HepG2 (cell line): ENCODE results near the gene NMUR1. TPM values are rescaled to one million over a fixed set of nuclear protein-coding genes. Genes with fewer than 3 reads are reported as not detected.

Experiments
- ATAC-seq: fragments of 200-7000 bp; cut with Tn5 transposase; 3 replicates; pipeline ENCODE4 v1.9.1; 2020; ENCODE audit warnings: mild to moderate bottlenecking, moderate library complexity
- BruUV-seq: library from RNA; stranded (reverse); fragments of 400-500 nt; replicated peaks from 2 replicates; lab custom pipeline; 2021; lab: Mats Ljungman, UMichigan
- CTCF ChIA-PET: fragments of 300-600 bp; formaldehyde crosslinking; extraction: SDS; loops from one replicate; lab custom pipeline; 2021; ENCODE audit warnings: low total read pairs, inconsistent platforms, low intra/inter-chr PET ratio; lab: Yijun Ruan, JAX
- POLR2A ChIA-PET: fragments of 350-600 bp; sonication (Branson Sonifier 250); formaldehyde crosslinking; loops from one replicate; lab custom pipeline; 2020; ENCODE audit warnings: antibody characterized with exemption, inconsistent platforms; lab: Yijun Ruan, JAX
- DNase-seq: peaks from one replicate; pipeline ENCODE4 v3.0.0-alpha.2; 2015; ENCODE audit warnings: low spot score
- FAIRE-seq: peaks from 3 replicates; lab custom pipeline; 2011; peaks lifted over from hg19 to GRCh38; lab: Jason Lieb, UNC
- H2AFZ ChIP-seq: one replicate; pipeline ENCODE4 v1.6.1; 2011; ENCODE audit warnings: low read length, inconsistent platforms
- H3K27ac ChIP-seq: fragments of 300-600 bp; 3 replicates; pipeline ENCODE4 v1.8.0; 2011; ENCODE audit warnings: mixed run types, mild to moderate bottlenecking, mixed read lengths, low read length, inconsistent platforms; ENCODE audit not compliant: insufficient read depth; ENCODE audit errors: extremely low read length
- H3K27me3 ChIP-seq, 2 experiments: fragments of 200-600 bp in 1 of 2; 2 replicates in 1 of 2; 3 replicates in 1 of 2; pipeline versions ENCODE4 v1.6.0 to v1.8.0; 2011; ENCODE audit warnings: low read length in 2 of 2, mild to moderate bottlenecking in 2 of 2, moderate library complexity in 2 of 2, inconsistent platforms in 1 of 2; ENCODE audit not compliant: insufficient read depth in 2 of 2, control insufficient read depth in 1 of 2
- H3K36me3 ChIP-seq, 2 experiments: fragments of 200-600 bp in 1 of 2; replicated peaks in 1 of 2; 2 replicates in 1 of 2; 3 replicates in 1 of 2; pipeline versions ENCODE4 v1.5.1 to v1.8.0; 2011; ENCODE audit warnings: low read length in 2 of 2, inconsistent platforms in 1 of 2; ENCODE audit not compliant: insufficient read depth in 2 of 2, control insufficient read depth in 1 of 2
- H3K4me1 ChIP-seq: 2 replicates; pipeline ENCODE4 v1.5.1; 2012; ENCODE audit warnings: low read length, inconsistent platforms; ENCODE audit not compliant: insufficient read depth
- H3K4me2 ChIP-seq: 2 replicates; pipeline ENCODE4 v1.6.0; 2011; ENCODE audit warnings: low read depth, low read length, inconsistent platforms
- H3K4me3 ChIP-seq, 3 experiments: fragments of 200-600 bp in 1 of 3; sonication (generic), shearing (Covaris generic) in 1 of 3; replicated peaks in 1 of 3; 2 replicates each; pipeline ENCODE4 v1.5.1; 2011 to 2016; ENCODE audit warnings: low read length in 3 of 3, inconsistent platforms in 2 of 3, low read depth in 2 of 3, mild to moderate bottlenecking in 2 of 3, control low read depth in 1 of 3, mixed read lengths in 1 of 3; ENCODE audit not compliant: insufficient read depth in 1 of 3
- H3K79me2 ChIP-seq: one replicate; pipeline ENCODE4 v1.6.1; 2011; ENCODE audit warnings: low read length, inconsistent platforms; ENCODE audit not compliant: insufficient read depth
- H3K9ac ChIP-seq: 2 replicates; pipeline ENCODE4 v1.6.0; 2011; ENCODE audit warnings: mild to moderate bottlenecking, low read depth, low read length, inconsistent platforms; ENCODE audit not compliant: insufficient read depth
- H3K9me3 ChIP-seq: 2 replicates; pipeline ENCODE4 v1.5.1; 2012; ENCODE audit warnings: mild to moderate bottlenecking, low read length
- H4K20me1 ChIP-seq: 2 replicates; pipeline ENCODE4 v1.6.0; 2011; ENCODE audit warnings: inconsistent platforms, mild to moderate bottlenecking, low read length, moderate library complexity; ENCODE audit not compliant: insufficient read depth
- ETV6 ChIP-seq: sonication (generic); formaldehyde crosslinking; conservative IDR thresholded peaks from 2 replicates; pipeline ENCODE4 v1.4.0; 2020; ENCODE audit warnings: missing genetic modification reagents
- ISL2 ChIP-seq: sonication (generic); formaldehyde crosslinking; IDR thresholded peaks from 2 replicates; pipeline ENCODE4 v1.5.0; 2020; ENCODE audit warnings: missing genetic modification reagents
- RAD21 ChIP-seq: fragments of 450-650 bp; formaldehyde crosslinking; IDR thresholded peaks from 2 replicates; pipeline ENCODE4 v1.5.0; 2020; ENCODE audit warnings: mild to moderate bottlenecking
- SNAPC2 ChIP-seq: sonication (generic); formaldehyde crosslinking; IDR thresholded peaks from 2 replicates; pipeline ENCODE4 v1.8.1; 2022; ENCODE audit warnings: mild to moderate bottlenecking, missing genetic modification reagents
- STAG1 ChIP-seq: sonication (generic); formaldehyde crosslinking; IDR thresholded peaks from 2 replicates; pipeline ENCODE4 v1.4.0; 2020; ENCODE audit warnings: missing genetic modification reagents
- YY1 ChIP-seq: IDR thresholded peaks from 2 replicates; pipeline ENCODE4 v1.6.1; 2011; ENCODE audit warnings: low read length, low read depth, moderate library complexity, mild to moderate bottlenecking; ENCODE audit not compliant: insufficient read depth, insufficient replicate concordance
- ZFP36 ChIP-seq: fragments of 150-350 bp; IDR thresholded peaks from 2 replicates; pipeline ENCODE4 v1.6.1; 2018; ENCODE audit warnings: borderline replicate concordance, low read length, low read depth; ENCODE audit not compliant: partially characterized antibody
- ZGPAT ChIP-seq: IDR thresholded peaks from 2 replicates; pipeline ENCODE4 v1.6.1; 2016; ENCODE audit warnings: mild to moderate bottlenecking
- ZNF550 ChIP-seq: sonication (generic); formaldehyde crosslinking; IDR thresholded peaks from 2 replicates; pipeline ENCODE4 v1.4.0; 2020; ENCODE audit warnings: mild to moderate bottlenecking, missing genetic modification reagents, borderline replicate concordance
- ZNF597 ChIP-seq: sonication (generic); formaldehyde crosslinking; IDR thresholded peaks from 2 replicates; pipeline ENCODE4 v1.5.0; 2020; ENCODE audit warnings: missing genetic modification reagents
- WGBS: methylation state at CpG from one replicate; pipeline ENCODE4 v1.1.6; 2017; ENCODE audit warnings: low lambda C conversion rate; 5-methylcytosine and 5-hydroxymethylcytosine counted together
- in situ Hi-C: cut with HindIII; loops from 2 replicates; pipeline ENCODE4 v1.10.0; 2017; ENCODE audit warnings: low pct_unique_long_range_greater_than_20kb; ENCODE audit not compliant: extremely low pct_ligation_motif_present
- intact Hi-C: fragments of 100-400 bp; cut with micrococcal nuclease; formaldehyde crosslinking; loops from one replicate; pipeline ENCODE4 v1.10.0; 2022; ENCODE audit not compliant: unreplicated experiment
- polyA plus RNA-seq, 8 experiments: library from polyadenylated mRNA; depleted of rRNA in 3 of 8; stranded (reverse) in 7 of 8; unstranded in 1 of 8; fragments of >200 nt; fragmentation: Illumina TruSeq in 4 of 8; extraction: Trizol in 4 of 8; gene quantifications; 2 replicates each; pipeline versions ENCODE4 v1.2.1 to v1.2.3, GENCODE V29; 2011 to 2016; ENCODE audit warnings: low read depth in 4 of 8, missing spikeins in 1 of 8, mixed read lengths in 1 of 8; ENCODE audit not compliant: insufficient read depth in 1 of 8
- total RNA-seq, 5 experiments: library from RNA; depleted of rRNA; stranded (reverse); fragments of >200 nt; fragmentation: Illumina TruSeq; extraction: Trizol; gene quantifications; 2 replicates each; pipeline ENCODE4 v1.2.3, GENCODE V29; 2016; ENCODE audit warnings: low read depth in 1 of 5
- TF ChIP-seq, protein P1 (sequence below): sonication (generic); formaldehyde crosslinking; IDR thresholded peaks from 2 replicates; pipeline ENCODE4 v1.4.0; 2020; ENCODE audit warnings: mild to moderate bottlenecking, low read depth, missing genetic modification reagents
- TF ChIP-seq, protein P2 (sequence below): sonication (generic); formaldehyde crosslinking; IDR thresholded peaks from 2 replicates; pipeline ENCODE4 v1.5.0; 2020; ENCODE audit warnings: mild to moderate bottlenecking, missing genetic modification reagents
- TF ChIP-seq, protein P3 (sequence below): sonication (generic); formaldehyde crosslinking; IDR thresholded peaks from 2 replicates; pipeline ENCODE4 v1.5.0; 2020; ENCODE audit warnings: mild to moderate bottlenecking, missing genetic modification reagents, moderate library complexity
- TF ChIP-seq, protein P4 (sequence below): sonication (generic); formaldehyde crosslinking; conservative IDR thresholded peaks from 2 replicates; pipeline ENCODE4 v1.8.1; 2023; ENCODE audit warnings: missing genetic modification reagents

Gene NMUR1
- total and polyA plus RNA-seq, 2 of the 13 experiments (the other 11 are each of a cell fraction or from before 2014, with no cell fraction given) = not detected

DNA sequence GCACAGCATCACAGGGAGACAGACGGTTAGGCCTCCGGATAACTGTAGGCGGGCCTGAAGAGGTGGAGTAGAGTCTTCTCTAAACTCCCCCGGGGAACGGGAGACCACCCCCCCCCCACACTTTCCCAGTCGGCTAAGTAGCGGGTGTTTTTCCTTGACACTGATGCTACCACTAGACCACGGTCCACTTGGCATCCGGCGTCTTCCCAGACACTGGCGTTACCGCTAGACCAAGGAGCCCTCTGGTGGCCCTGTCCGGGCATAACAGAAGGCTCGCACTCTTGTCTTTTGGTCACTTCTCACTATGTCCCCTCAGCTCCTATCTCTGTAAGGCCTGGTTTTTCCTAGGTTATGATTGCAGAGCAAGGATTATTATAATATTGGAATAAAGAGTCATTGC lies 40.3 kb downstream of the NMUR1 start (continued):
- TF ChIP-seq STAG1 = peak; percentile 45
- no peak for TF ChIP-seq ETV6 (CRISPR knock-in tag)
- TF ChIP-seq ZGPAT (CRISPR knock-in tag) = no peak
- TF ChIP-seq RAD21 (CRISPR knock-in tag) = 0 out of 2 replicates have a peak, but pooled peaks have one; percentile 21
- TF ChIP-seq ZFP36 = no peak
- TF ChIP-seq, protein P1, sequence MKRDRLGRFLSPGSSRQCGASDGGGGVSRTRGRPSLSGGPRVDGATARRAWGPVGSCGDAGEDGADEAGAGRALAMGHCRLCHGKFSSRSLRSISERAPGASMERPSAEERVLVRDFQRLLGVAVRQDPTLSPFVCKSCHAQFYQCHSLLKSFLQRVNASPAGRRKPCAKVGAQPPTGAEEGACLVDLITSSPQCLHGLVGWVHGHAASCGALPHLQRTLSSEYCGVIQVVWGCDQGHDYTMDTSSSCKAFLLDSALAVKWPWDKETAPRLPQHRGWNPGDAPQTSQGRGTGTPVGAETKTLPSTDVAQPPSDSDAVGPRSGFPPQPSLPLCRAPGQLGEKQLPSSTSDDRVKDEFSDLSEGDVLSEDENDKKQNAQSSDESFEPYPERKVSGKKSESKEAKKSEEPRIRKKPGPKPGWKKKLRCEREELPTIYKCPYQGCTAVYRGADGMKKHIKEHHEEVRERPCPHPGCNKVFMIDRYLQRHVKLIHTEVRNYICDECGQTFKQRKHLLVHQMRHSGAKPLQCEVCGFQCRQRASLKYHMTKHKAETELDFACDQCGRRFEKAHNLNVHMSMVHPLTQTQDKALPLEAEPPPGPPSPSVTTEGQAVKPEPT (CRISPR knock-in tag) = no peak
- no peak for TF ChIP-seq SNAPC2 (CRISPR knock-in tag)
- TF ChIP-seq, protein P2, sequence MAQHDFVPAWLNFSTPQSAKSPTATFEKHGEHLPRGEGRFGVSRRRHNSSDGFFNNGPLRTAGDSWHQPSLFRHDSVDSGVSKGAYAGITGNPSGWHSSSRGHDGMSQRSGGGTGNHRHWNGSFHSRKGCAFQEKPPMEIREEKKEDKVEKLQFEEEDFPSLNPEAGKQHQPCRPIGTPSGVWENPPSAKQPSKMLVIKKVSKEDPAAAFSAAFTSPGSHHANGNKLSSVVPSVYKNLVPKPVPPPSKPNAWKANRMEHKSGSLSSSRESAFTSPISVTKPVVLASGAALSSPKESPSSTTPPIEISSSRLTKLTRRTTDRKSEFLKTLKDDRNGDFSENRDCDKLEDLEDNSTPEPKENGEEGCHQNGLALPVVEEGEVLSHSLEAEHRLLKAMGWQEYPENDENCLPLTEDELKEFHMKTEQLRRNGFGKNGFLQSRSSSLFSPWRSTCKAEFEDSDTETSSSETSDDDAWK = no peak

DNA sequence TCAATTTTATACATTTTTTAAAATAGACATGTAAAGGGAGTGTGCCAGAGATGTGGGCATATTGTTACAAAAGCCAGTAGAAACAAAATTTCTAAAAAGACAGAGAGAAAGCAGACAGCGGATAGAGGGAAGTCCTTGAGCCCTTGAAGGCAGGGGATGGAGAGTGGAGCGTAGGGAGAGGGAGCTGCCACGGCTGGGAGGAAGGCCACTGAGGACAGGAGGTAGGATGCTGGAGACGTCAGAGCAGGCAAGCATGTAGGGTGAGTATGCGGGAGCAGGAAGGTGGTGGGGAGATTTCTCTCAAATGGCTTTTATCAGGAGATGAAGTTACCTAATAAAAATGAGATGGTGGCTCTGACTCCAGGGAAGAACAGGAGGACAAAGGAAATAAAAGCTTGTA lies 41.9 kb downstream of the NMUR1 start:
- TF ChIP-seq, protein P3, sequence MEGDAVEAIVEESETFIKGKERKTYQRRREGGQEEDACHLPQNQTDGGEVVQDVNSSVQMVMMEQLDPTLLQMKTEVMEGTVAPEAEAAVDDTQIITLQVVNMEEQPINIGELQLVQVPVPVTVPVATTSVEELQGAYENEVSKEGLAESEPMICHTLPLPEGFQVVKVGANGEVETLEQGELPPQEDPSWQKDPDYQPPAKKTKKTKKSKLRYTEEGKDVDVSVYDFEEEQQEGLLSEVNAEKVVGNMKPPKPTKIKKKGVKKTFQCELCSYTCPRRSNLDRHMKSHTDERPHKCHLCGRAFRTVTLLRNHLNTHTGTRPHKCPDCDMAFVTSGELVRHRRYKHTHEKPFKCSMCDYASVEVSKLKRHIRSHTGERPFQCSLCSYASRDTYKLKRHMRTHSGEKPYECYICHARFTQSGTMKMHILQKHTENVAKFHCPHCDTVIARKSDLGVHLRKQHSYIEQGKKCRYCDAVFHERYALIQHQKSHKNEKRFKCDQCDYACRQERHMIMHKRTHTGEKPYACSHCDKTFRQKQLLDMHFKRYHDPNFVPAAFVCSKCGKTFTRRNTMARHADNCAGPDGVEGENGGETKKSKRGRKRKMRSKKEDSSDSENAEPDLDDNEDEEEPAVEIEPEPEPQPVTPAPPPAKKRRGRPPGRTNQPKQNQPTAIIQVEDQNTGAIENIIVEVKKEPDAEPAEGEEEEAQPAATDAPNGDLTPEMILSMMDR (CRISPR knock-in tag) = no peak
- TF ChIP-seq ZNF550 (CRISPR knock-in tag) = no peak
- TF ChIP-seq ISL2 (CRISPR knock-in tag) = no peak
- TF ChIP-seq, protein P4, sequence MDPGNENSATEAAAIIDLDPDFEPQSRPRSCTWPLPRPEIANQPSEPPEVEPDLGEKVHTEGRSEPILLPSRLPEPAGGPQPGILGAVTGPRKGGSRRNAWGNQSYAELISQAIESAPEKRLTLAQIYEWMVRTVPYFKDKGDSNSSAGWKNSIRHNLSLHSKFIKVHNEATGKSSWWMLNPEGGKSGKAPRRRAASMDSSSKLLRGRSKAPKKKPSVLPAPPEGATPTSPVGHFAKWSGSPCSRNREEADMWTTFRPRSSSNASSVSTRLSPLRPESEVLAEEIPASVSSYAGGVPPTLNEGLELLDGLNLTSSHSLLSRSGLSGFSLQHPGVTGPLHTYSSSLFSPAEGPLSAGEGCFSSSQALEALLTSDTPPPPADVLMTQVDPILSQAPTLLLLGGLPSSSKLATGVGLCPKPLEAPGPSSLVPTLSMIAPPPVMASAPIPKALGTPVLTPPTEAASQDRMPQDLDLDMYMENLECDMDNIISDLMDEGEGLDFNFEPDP (CRISPR knock-in tag) = no peak
- no peak for TF ChIP-seq ZNF597 (CRISPR knock-in tag)
- no peak for TF ChIP-seq YY1
- intact Hi-C loops = no loop called here
- Histone ChIP-seq H3K4me1 (peaks cover 2% of the 10 kb centered on the region), H3K27ac (no peak overlapping the region), H3K9ac (no peak overlapping the region), H3K4me2 (no peak overlapping the region), H3K9me3 (peaks cover 9% of the 10 kb centered on the region), H3K36me3 (no peaks in the 10 kb centered on the region), H3K27me3 (peaks cover 0 to 11% of the 10 kb centered on the region in 2 experiments; a peak in 1 of 5 replicates), H2AFZ (no peak overlapping the region), H3K4me3 (no peak overlapping the region), H3K79me2 (no peaks in the 10 kb centered on the region), H4K20me1 (no peaks in the 10 kb centered on the region; the same call in 1 of the 2 replicates)
- in situ Hi-C loops = no loop called here
- FAIRE-seq (no peak), DNase-seq (no peak), ATAC-seq (no peak)
- CTCF ChIA-PET = no interaction called here
- no TSS peak for BruUV-seq
- POLR2A ChIA-PET = interaction anchor here (1.1 kb wide), 1 partner anchor 24 kb away, joined by 4 read pairs; the partner anchor contains the start of gene NCL
- 46% methylated on average over 5 of the region's 5 CpGs for WGBS
